ENCODE data around the gene SORCS1.

The SORCS1 gene

DNA sequence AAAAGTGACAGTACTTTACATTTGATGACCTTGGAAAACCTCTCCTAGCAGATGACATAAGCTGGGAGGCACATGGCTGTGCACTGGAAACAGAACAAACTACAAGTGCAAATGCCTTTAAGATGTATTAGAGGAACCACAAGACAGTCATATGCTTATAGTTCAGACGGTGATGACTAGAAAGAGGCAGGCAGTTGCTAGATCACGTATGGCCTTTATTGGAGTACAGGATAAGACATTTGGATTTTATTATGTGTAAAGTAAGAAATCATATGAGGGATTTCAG, 290.0 kb downstream of the SORCS1 start:
- no peaks in the 10 kb centered on the region for H3K79me2 ChIP-seq (ENCODE audit: low read length)
- TF ChIP-seq EZH2phosphoT487 (IDR thresholded peaks at IDR 0.05; ENCODE audit: low read length) (no peak), EZH2 (optimal IDR thresholded peaks at IDR 0.05; ENCODE audit: low read depth, low read length) (no peak)
- TF ChIP-seq, protein P1, sequence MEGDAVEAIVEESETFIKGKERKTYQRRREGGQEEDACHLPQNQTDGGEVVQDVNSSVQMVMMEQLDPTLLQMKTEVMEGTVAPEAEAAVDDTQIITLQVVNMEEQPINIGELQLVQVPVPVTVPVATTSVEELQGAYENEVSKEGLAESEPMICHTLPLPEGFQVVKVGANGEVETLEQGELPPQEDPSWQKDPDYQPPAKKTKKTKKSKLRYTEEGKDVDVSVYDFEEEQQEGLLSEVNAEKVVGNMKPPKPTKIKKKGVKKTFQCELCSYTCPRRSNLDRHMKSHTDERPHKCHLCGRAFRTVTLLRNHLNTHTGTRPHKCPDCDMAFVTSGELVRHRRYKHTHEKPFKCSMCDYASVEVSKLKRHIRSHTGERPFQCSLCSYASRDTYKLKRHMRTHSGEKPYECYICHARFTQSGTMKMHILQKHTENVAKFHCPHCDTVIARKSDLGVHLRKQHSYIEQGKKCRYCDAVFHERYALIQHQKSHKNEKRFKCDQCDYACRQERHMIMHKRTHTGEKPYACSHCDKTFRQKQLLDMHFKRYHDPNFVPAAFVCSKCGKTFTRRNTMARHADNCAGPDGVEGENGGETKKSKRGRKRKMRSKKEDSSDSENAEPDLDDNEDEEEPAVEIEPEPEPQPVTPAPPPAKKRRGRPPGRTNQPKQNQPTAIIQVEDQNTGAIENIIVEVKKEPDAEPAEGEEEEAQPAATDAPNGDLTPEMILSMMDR (IDR thresholded peaks at IDR 0.05; ENCODE audit: low read length), result no peak
- H3F3A ChIP-seq (ENCODE audit: insufficient read depth, low read length), result peaks cover 6% of the 10 kb centered on the region; the same call in 1 of the 2 replicates
- H4K20me1 ChIP-seq (ENCODE audit: insufficient read depth, low read length), result no peaks in the 10 kb centered on the region
- no peak overlapping the region for H3K4me2 ChIP-seq (ENCODE audit: low read depth, low read length)
- no peaks in the 10 kb centered on the region for H3K9me2 ChIP-seq (replicated peaks; ENCODE audit: insufficient read depth, low read length)
- no peaks in the 10 kb centered on the region for H3K36me3 ChIP-seq (replicated peaks; ENCODE audit: insufficient read depth, low read length)
- H2AFZ ChIP-seq (ENCODE audit: low read length), result no peak overlapping the region
- no peak overlapping the region for H3K9ac ChIP-seq (ENCODE audit: low read length)
- H3K4me1 ChIP-seq (ENCODE audit: low read length), result peaks cover 26% of the 10 kb centered on the region
- no peak overlapping the region for H3K27ac ChIP-seq (ENCODE audit: low read length)
- no peaks in the 10 kb centered on the region for H3K27me3 ChIP-seq (replicated peaks; ENCODE audit: insufficient read depth, low read length)
- no peaks in the 10 kb centered on the region for H3K9me3 ChIP-seq (replicated peaks; ENCODE audit: insufficient read depth, low read length)
- no peak overlapping the region for H3K4me3 ChIP-seq (ENCODE audit: low read length)
- no peak for DNase-seq

DNA sequence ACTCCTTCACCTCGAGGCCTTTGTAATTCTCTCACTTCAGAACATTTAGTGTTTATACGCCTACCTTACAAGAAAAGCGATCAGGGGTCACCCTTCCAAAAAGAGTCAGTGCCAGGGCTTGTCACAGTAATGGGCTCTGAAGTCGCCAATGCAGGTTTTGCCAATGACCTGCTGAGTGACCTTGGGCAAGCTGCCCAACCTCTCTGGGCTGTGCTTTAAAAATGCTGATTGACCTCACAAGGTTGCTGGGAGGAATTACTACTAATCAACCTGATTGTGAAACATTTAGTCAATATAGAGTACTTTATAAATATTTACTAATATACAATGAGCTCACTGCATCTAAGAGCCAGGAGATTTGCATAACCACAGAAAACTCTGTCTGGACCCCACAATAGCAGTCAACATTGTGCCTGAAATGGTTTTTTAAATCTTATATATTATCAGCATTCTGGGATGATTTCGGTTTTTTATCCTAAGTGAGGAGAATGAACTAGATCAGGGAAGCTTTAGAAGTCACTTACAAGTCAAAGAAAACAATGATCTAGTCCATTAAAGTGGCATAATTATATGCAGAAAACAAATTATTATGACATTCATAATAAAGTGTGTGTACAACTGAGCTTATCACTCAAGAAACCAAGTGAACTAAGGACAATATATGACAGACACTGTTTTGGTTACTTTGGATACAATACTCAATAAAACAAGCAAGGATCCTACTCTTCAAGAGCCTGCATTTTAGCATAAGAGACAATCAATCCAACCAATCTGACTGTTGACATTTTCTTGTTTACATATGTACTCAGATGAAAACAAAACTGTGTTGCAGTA, 290.5 kb downstream of the SORCS1 start:
- Histone ChIP-seq H3K4me2 (ENCODE audit: low read depth, low read length) (peak overlapping the region; percentile 16; the same call in 1 of the 2 replicates), H3K9ac (ENCODE audit: low read length) (no peak overlapping the region), H2AFZ (ENCODE audit: low read length) (no peak overlapping the region), H3K27me3 (replicated peaks; ENCODE audit: insufficient read depth, low read length) (no peaks in the 10 kb centered on the region), H3K4me1 (ENCODE audit: low read length) (peaks cover 26% of the 10 kb centered on the region), H4K20me1 (ENCODE audit: insufficient read depth, low read length) (no peaks in the 10 kb centered on the region), H3K79me2 (ENCODE audit: low read length) (no peaks in the 10 kb centered on the region), H3K36me3 (replicated peaks; ENCODE audit: insufficient read depth, low read length) (no peaks in the 10 kb centered on the region), H3K9me2 (replicated peaks; ENCODE audit: insufficient read depth, low read length) (no peaks in the 10 kb centered on the region), H3K27ac (ENCODE audit: low read length) (peak overlapping the region; percentile 20; the same call in 1 of the 2 replicates), H3F3A (ENCODE audit: insufficient read depth, low read length) (peaks cover 6% of the 10 kb centered on the region; the same call in 1 of the 2 replicates), H3K9me3 (replicated peaks; ENCODE audit: insufficient read depth, low read length) (no peaks in the 10 kb centered on the region), H3K4me3 (ENCODE audit: low read length) (no peak overlapping the region)
- no peak for DNase-seq
- no peak for TF ChIP-seq EZH2phosphoT487 (IDR thresholded peaks at IDR 0.05; ENCODE audit: low read length)
- TF ChIP-seq, protein P1 (IDR thresholded peaks at IDR 0.05; ENCODE audit: low read length), result no peak
- TF ChIP-seq EZH2 (optimal IDR thresholded peaks at IDR 0.05; ENCODE audit: low read depth, low read length), result no peak

DNA sequence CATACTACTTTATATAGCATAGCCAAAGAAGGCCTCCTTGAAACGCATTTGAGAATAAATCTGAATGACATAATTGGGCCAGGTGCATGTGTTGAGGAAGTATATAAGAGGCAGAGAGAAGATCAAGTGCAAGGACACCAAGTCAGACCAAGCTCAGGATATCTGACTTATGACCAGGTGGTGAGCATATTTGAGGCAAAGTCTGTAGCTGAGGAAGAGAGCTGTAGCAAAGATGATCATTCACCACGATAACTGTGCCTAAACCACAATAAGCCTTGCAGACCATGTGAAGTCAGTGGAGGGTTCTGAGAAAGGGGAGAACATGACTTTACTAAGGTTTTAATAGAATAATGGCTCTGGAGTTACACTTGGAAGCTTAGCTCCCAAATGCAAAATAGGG, 292.3 kb downstream of the SORCS1 start:
- no peak overlapping the region for H3K4me3 ChIP-seq (ENCODE audit: low read length)

More for the DNA sequence above, 292.3 kb downstream of the SORCS1 start:
- H3K9ac ChIP-seq (ENCODE audit: low read length), result no peak overlapping the region
- H3K27ac ChIP-seq (ENCODE audit: low read length), result peak overlapping the region; percentile 26; the same call in 1 of the 2 replicates
- peaks cover 6% of the 10 kb centered on the region; the same call in 1 of the 2 replicates for H3F3A ChIP-seq (ENCODE audit: insufficient read depth, low read length)
- no peak overlapping the region for H2AFZ ChIP-seq (ENCODE audit: low read length)
- no peaks in the 10 kb centered on the region for H3K79me2 ChIP-seq (ENCODE audit: low read length)
- no peaks in the 10 kb centered on the region for H3K9me3 ChIP-seq (replicated peaks; ENCODE audit: insufficient read depth, low read length)
- H3K4me2 ChIP-seq (ENCODE audit: low read depth, low read length), result no peak overlapping the region
- H3K36me3 ChIP-seq (replicated peaks; ENCODE audit: insufficient read depth, low read length), result no peaks in the 10 kb centered on the region
- peak; percentile 38 for DNase-seq
- H3K4me1 ChIP-seq (ENCODE audit: low read length), result peaks cover 26% of the 10 kb centered on the region
- H3K27me3 ChIP-seq (replicated peaks; ENCODE audit: insufficient read depth, low read length), result no peaks in the 10 kb centered on the region
- TF ChIP-seq EZH2phosphoT487 (IDR thresholded peaks at IDR 0.05; ENCODE audit: low read length), result no peak
- H3K9me2 ChIP-seq (replicated peaks; ENCODE audit: insufficient read depth, low read length), result no peaks in the 10 kb centered on the region
- H4K20me1 ChIP-seq (ENCODE audit: insufficient read depth, low read length), result no peaks in the 10 kb centered on the region
